Omental fat pad (tissue), 4 donors: ENCODE measurements around the gene UROC1. TPM values are rescaled to one million over a fixed set of nuclear protein-coding genes. Genes with fewer than 3 reads are reported as not detected.

ENCODE experiments used
- ATAC-seq: fragments of 150-250 bp; one replicate; pipeline ENCODE4 v1.9.1; 2016; ENCODE audit warnings: mild to moderate bottlenecking, moderate library complexity; ENCODE audit not compliant: low FRiP score
- DNase-seq: peaks from one replicate; pipeline ENCODE4 v3.0.0-alpha.2; 2019; ENCODE audit warnings: low spot score
- CTCF ChIP-seq, 3 donors: fragments of 450-650 bp; IDR thresholded peaks; one replicate each; pipeline ENCODE4 v1.5.1; 2016 to 2017; ENCODE audit warnings: antibody characterized with exemption in 3 of 3, mild to moderate bottlenecking in 3 of 3, moderate library complexity in 2 of 3
- total RNA-seq, 4 donors: library from RNA; depleted of rRNA; stranded (reverse); fragments of >200 nt; gene quantifications; one replicate each; pipeline ENCODE4 v1.1.0, GENCODE V29; 2016

Gene UROC1
- total RNA-seq, 4 donors from 2014 or later: not detected

DNA sequence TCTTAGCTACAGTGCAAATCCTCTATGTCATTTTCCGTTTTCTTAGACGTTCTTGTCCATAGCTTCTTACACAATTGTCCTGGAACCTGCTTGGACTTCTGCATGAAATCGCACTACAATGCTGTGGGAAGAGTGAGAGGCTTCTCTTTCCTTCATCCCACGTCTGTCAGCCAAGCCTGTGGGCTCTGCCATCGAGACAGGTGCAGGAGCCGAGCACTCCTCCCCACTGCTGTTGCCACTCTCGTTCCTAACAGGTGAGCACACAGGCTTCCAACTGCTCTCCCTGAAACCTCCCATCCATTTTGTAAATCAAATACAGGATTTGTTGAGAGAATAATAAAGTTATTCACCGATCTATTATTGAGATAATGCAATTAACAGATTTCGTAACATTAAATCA is 65.4 kb downstream of the UROC1 start:
- ATAC-seq (no peak), DNase-seq (no peak)
- TF ChIP-seq CTCF (IDR thresholded peaks at IDR 0.05): no peak

DNA sequence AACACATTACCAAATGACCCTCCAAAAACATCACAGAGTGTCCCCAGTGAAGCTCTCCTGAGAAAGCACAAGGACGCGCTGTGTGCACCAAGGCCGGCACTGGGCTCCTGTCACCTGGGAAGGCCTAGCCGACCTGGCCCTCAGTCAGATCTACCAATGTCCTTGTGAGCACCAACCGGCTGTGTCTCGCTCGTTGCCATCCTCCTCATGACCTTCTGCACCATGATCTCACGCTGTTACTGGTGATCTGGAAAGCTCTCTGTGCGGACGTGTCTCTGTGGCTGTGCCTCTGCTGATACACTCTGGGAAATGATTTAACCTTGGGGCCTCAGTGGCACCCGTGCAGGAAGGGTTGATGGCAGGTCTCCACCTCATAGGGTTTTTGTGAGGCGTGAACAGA is 66.1 kb downstream of the UROC1 start:
- ATAC-seq: no peak

GRCh38 chr3:126450744-126451143 is 66.8 kb downstream of the UROC1 start:
- no peak for TF ChIP-seq CTCF (IDR thresholded peaks at IDR 0.05)
- no peak for ATAC-seq

More for the DNA sequence above, 66.1 kb downstream of the UROC1 start:
- TF ChIP-seq CTCF (IDR thresholded peaks at IDR 0.05): no peak
- no peak for DNase-seq

GRCh38 chr3:126450219-126450618 is 67.4 kb downstream of the UROC1 start:
- ATAC-seq: no peak
- DNase-seq: no peak
- no peak for TF ChIP-seq CTCF (IDR thresholded peaks at IDR 0.05)

More at GRCh38 chr3:126450744-126451143, 66.8 kb downstream of the UROC1 start:
- no peak for DNase-seq

GRCh38 chr3:126449621-126450051 is 67.9 kb downstream of the UROC1 start:
- DNase-seq (no peak), ATAC-seq (no peak)
- no peak for TF ChIP-seq CTCF (IDR thresholded peaks at IDR 0.05)

DNA sequence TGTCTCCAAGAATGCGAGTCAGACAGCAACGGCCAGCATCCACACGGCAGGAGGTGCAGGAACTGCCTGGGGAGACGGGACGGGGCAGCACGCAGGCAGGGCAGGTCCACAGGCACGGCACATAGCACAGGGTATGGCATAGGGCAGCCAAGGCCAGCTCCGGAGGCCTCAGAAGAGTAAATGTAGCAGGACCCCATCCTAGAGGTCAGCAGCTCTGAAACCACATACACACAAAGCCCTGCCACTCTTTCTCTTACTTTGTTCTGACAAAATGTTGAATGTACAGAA is 68.7 kb downstream of the UROC1 start:
- no peak for ATAC-seq

More for the DNA sequence above, 68.7 kb downstream of the UROC1 start:
- no peak for DNase-seq
- no peak for TF ChIP-seq CTCF (IDR thresholded peaks at IDR 0.05)
